H1 (cell line): Measurements from ENCODE around the gene RECK. TPM values are rescaled to one million over a fixed set of nuclear protein-coding genes. Genes with fewer than 3 reads are reported as not detected.

ENCODE experiments used
- CTCF ChIA-PET: fragments of 300-600 bp; sonication (Branson Sonifier 250); formaldehyde crosslinking; loops from one replicate; lab custom pipeline; 2021; ENCODE audit not compliant: partially characterized antibody; lab: Charles Lee
- POLR2A ChIA-PET: fragments of 300-600 bp; sonication (Branson Sonifier 250); formaldehyde crosslinking; loops from one replicate; lab custom pipeline; 2021; ENCODE audit warnings: inconsistent platforms; ENCODE audit not compliant: partially characterized antibody; lab: Charles Lee
- DNase-seq, 2 experiments: peaks; one replicate each; pipeline versions ENCODE4 v3.0.0 to v3.0.0-alpha.2; 2010 to 2022; ENCODE audit warnings: low spot score in 2 of 2, low read depth in 1 of 2, mixed read lengths in 1 of 2
- FAIRE-seq: peaks from 2 replicates; lab custom pipeline; 2011; peaks lifted over from hg19 to GRCh38; lab: Jason Lieb, UNC
- H2AFZ ChIP-seq: 2 replicates; pipeline ENCODE4 v1.8.1; 2012; ENCODE audit warnings: low read length, inconsistent platforms
- H2AK5ac ChIP-seq: 2 replicates; pipeline ENCODE4 v1.6.1; 2013; ENCODE audit warnings: low read depth, low read length
- H2BK120ac ChIP-seq: replicated peaks from 2 replicates; pipeline ENCODE3; 2013; ENCODE audit warnings: low read depth, low read length, inconsistent platforms
- H2BK12ac ChIP-seq: 2 replicates; pipeline ENCODE4 v1.6.1; 2013; ENCODE audit warnings: low read depth, low read length
- H2BK15ac ChIP-seq: 2 replicates; pipeline ENCODE4 v1.6.1; 2013; ENCODE audit warnings: low read length
- H2BK20ac ChIP-seq: 2 replicates; pipeline ENCODE4 v1.6.1; 2013; ENCODE audit warnings: low read length
- H2BK5ac ChIP-seq: 2 replicates; pipeline ENCODE4 v1.6.1; 2013; ENCODE audit warnings: low read depth, low read length
- H3K14ac ChIP-seq: 2 replicates; pipeline ENCODE4 v1.6.1; 2013; ENCODE audit warnings: inconsistent platforms; ENCODE audit not compliant: insufficient read length
- H3K18ac ChIP-seq: 2 replicates; pipeline ENCODE4 v1.6.1; 2013; ENCODE audit warnings: low read length; ENCODE audit errors: extremely low read depth
- H3K23ac ChIP-seq: 2 replicates; pipeline ENCODE4 v1.6.1; 2013; ENCODE audit warnings: inconsistent platforms; ENCODE audit not compliant: insufficient read length
- H3K23me2 ChIP-seq: 2 replicates; pipeline ENCODE4 v1.6.1; 2013; ENCODE audit warnings: low read depth, low read length
- H3K27ac ChIP-seq: 2 replicates; pipeline ENCODE4 v1.6.1; 2011; ENCODE audit warnings: low read depth, low read length, inconsistent platforms
- H3K27me3 ChIP-seq, 4 experiments: replicated peaks in 1 of 4; 1 replicate in 1 of 4; 2 replicates in 3 of 4; pipeline versions ENCODE4 v1.6.1 to v1.8.1; 2011 to 2013; ENCODE audit warnings: low read length in 3 of 4, mild to moderate bottlenecking in 3 of 4, inconsistent platforms in 2 of 4, mixed read lengths in 2 of 4, moderate library complexity in 1 of 4; ENCODE audit not compliant: control insufficient read depth in 3 of 4, insufficient read depth in 3 of 4; ENCODE audit errors: extremely low read depth in 1 of 4
- H3K36me3 ChIP-seq, 4 experiments: 2 replicates each; pipeline versions ENCODE4 v1.6.1 to v1.8.1; 2011 to 2013; ENCODE audit warnings: mild to moderate bottlenecking in 4 of 4, low read length in 3 of 4, moderate library complexity in 2 of 4, control low read depth in 1 of 4, inconsistent platforms in 1 of 4; ENCODE audit not compliant: insufficient read depth in 4 of 4, control insufficient read depth in 2 of 4
- H3K4ac ChIP-seq: replicated peaks from 2 replicates; pipeline ENCODE3; 2013; ENCODE audit warnings: low read length, low read depth, mixed read lengths, inconsistent platforms; ENCODE audit not compliant: insufficient read length
- H3K4me1 ChIP-seq, 4 experiments: replicated peaks in 1 of 4; 1 replicate in 1 of 4; 2 replicates in 3 of 4; pipeline versions ENCODE4 v1.6.1 to v1.8.1; 2011 to 2013; ENCODE audit warnings: low read length in 3 of 4, inconsistent platforms in 2 of 4, mixed read lengths in 1 of 4; ENCODE audit not compliant: insufficient read depth in 4 of 4, control insufficient read depth in 3 of 4
- H3K4me2 ChIP-seq, 2 experiments: 2 replicates each; pipeline versions ENCODE4 v1.6.1 to v1.8.1; 2011 to 2013; ENCODE audit warnings: low read depth in 2 of 2, low read length in 2 of 2, control low read depth in 1 of 2, inconsistent platforms in 1 of 2, mild to moderate bottlenecking in 1 of 2; ENCODE audit not compliant: insufficient read depth in 1 of 2
- H3K4me3 ChIP-seq, 4 experiments: fragments of 200-600, 300-600 bp in 1 of 4; sonication (generic), shearing (Covaris generic), sonication (Bioruptor Twin) in 1 of 4; 2 replicates each; pipeline versions ENCODE4 v1.5.1 to v1.8.1; 2011 to 2016; ENCODE audit warnings: low read length in 4 of 4, low read depth in 3 of 4, control low read depth in 2 of 4, inconsistent platforms in 2 of 4, mild to moderate bottlenecking in 2 of 4, mixed read lengths in 1 of 4, moderate library complexity in 1 of 4; ENCODE audit not compliant: insufficient read depth in 2 of 4; ENCODE audit errors: extremely low read depth in 1 of 4
- H3K56ac ChIP-seq: replicated peaks from 2 replicates; pipeline ENCODE3; 2013; ENCODE audit warnings: low read depth, mild to moderate bottlenecking, mixed read lengths, low read length, inconsistent platforms; ENCODE audit not compliant: insufficient read length
- H3K79me1 ChIP-seq: 2 replicates; pipeline ENCODE4 v1.6.1; 2013; ENCODE audit warnings: low read depth, low read length, control low read depth
- H3K79me2 ChIP-seq, 2 experiments: 2 replicates each; pipeline versions ENCODE4 v1.6.1 to v1.8.1; 2012 to 2013; ENCODE audit warnings: low read length in 2 of 2, mild to moderate bottlenecking in 2 of 2, inconsistent platforms in 1 of 2; ENCODE audit not compliant: insufficient read depth in 2 of 2, control insufficient read depth in 1 of 2
- H3K9ac ChIP-seq, 4 experiments: replicated peaks in 1 of 4; 1 replicate in 1 of 4; 2 replicates in 3 of 4; pipeline versions ENCODE4 v1.6.1 to v1.8.1; 2011 to 2013; ENCODE audit warnings: low read depth in 3 of 4, low read length in 3 of 4, control low read depth in 2 of 4, mild to moderate bottlenecking in 2 of 4, moderate library complexity in 2 of 4, inconsistent platforms in 1 of 4; ENCODE audit errors: extremely low read depth in 1 of 4
- H3K9me3 ChIP-seq, 2 experiments: 2 replicates each; pipeline versions ENCODE4 v1.6.1 to v1.8.1; 2012 to 2013; ENCODE audit warnings: mild to moderate bottlenecking in 2 of 2, moderate library complexity in 2 of 2, control low read depth in 1 of 2, inconsistent platforms in 1 of 2, low read depth in 1 of 2, low read length in 1 of 2, mixed read lengths in 1 of 2; ENCODE audit not compliant: insufficient read depth in 2 of 2
- H4K20me1 ChIP-seq, 2 experiments: replicated peaks in 1 of 2; 2 replicates each; pipeline versions ENCODE3 to v1.8.1; 2011 to 2013; ENCODE audit warnings: inconsistent platforms in 2 of 2, low read length in 2 of 2, mild to moderate bottlenecking in 1 of 2; ENCODE audit not compliant: insufficient read depth in 2 of 2, control insufficient read depth in 1 of 2
- H4K5ac ChIP-seq: 2 replicates; pipeline ENCODE4 v1.6.1; 2013; ENCODE audit warnings: low read length, low read depth, mixed read lengths, inconsistent platforms; ENCODE audit not compliant: insufficient read length
- H4K8ac ChIP-seq: 2 replicates; pipeline ENCODE4 v1.8.0; 2013; ENCODE audit warnings: mild to moderate bottlenecking, moderate library complexity, low read length, inconsistent platforms; ENCODE audit not compliant: insufficient read depth; ENCODE audit errors: extremely low read depth
- H4K91ac ChIP-seq: replicated peaks from 2 replicates; pipeline ENCODE3; 2013; ENCODE audit warnings: low read length, mixed read lengths, inconsistent platforms; ENCODE audit not compliant: insufficient read length
- BCL11A ChIP-seq, 2 experiments: IDR thresholded peaks; one replicate each; pipeline ENCODE4 v1.6.1; 2011; ENCODE audit warnings: low read depth in 2 of 2, low read length in 2 of 2, mild to moderate bottlenecking in 2 of 2
- CEBPB ChIP-seq: IDR thresholded peaks from 2 replicates; pipeline ENCODE4 v1.6.1; 2012; ENCODE audit warnings: low read depth, low read length
- KDM4A ChIP-seq: IDR thresholded peaks from one replicate; pipeline ENCODE4 v1.7.1; 2012; ENCODE audit warnings: low read depth, mild to moderate bottlenecking, moderate library complexity, low read length, inconsistent platforms; ENCODE audit not compliant: severe bottlenecking
- MAFK ChIP-seq: IDR thresholded peaks from 2 replicates; pipeline ENCODE4 v1.6.1; 2012; ENCODE audit warnings: low read depth, mild to moderate bottlenecking, improper control_type of control experiment, low read length
- MAX ChIP-seq: IDR thresholded peaks from 2 replicates; pipeline ENCODE4 v1.6.1; 2012; ENCODE audit warnings: inconsistent platforms
- POU5F1 ChIP-seq: IDR thresholded peaks from 2 replicates; pipeline ENCODE4 v1.6.1; 2011; ENCODE audit warnings: low read depth, mild to moderate bottlenecking, low read length, moderate library complexity
- SIN3A ChIP-seq, 2 experiments: IDR thresholded peaks in 1 of 2; conservative IDR thresholded peaks in 1 of 2; 2 replicates each; pipeline ENCODE4 v1.6.1; 2011 to 2012; ENCODE audit warnings: low read length in 2 of 2, improper control_type of control experiment in 1 of 2, low read depth in 1 of 2, mild to moderate bottlenecking in 1 of 2
- SP4 ChIP-seq: IDR thresholded peaks from 2 replicates; pipeline ENCODE4 v1.6.1; 2012; ENCODE audit warnings: low read length, inconsistent platforms
- TBP ChIP-seq: IDR thresholded peaks from 2 replicates; pipeline ENCODE4 v1.6.1; 2011; ENCODE audit warnings: low read depth, low read length, improper control_type of control experiment
- YY1 ChIP-seq: IDR thresholded peaks from 2 replicates; pipeline ENCODE4 v1.6.1; 2011; ENCODE audit warnings: low read depth, mild to moderate bottlenecking, low read length
- WGBS, 2 experiments: shearing (Covaris generic) in 1 of 2; methylation state at CpG; one replicate each; pipeline versions ENCODE4 v1.1.6 to v1.1.7; 2013 to 2015; ENCODE audit warnings: low lambda C conversion rate in 2 of 2, mixed read lengths in 2 of 2, inconsistent platforms in 1 of 2, low coverage in 1 of 2, missing lambda C conversion rate in 1 of 2; ENCODE audit not compliant: insufficient replicate concordance in 2 of 2, insufficient coverage in 1 of 2, insufficient read length in 1 of 2; ENCODE audit errors: extremely low coverage in 1 of 2, missing lambda C conversion rate in 1 of 2; 5-methylcytosine and 5-hydroxymethylcytosine counted together
- polyA plus RNA-seq, 7 experiments: library from polyadenylated mRNA; depleted of rRNA in 3 of 7; stranded (reverse) in 5 of 7; unstranded in 2 of 7; fragments of >200 nt in 5 of 7; fragments of 200-250 nt in 2 of 7; gene quantifications; 1 replicate in 5 of 7; 2 replicates in 1 of 7; 4 replicates in 1 of 7; pipeline versions ENCODE4 v1.2.1 to v1.2.3, GENCODE V29; 2011 to 2013; ENCODE audit warnings: missing spikeins in 2 of 7, mixed read lengths in 2 of 7
- total RNA-seq: library from RNA; stranded (reverse); fragmentation: NEBNext Ultra II Directional; extraction: Animal tissue kit (Norgen Biotek cat#: 25700); gene quantifications from 2 replicates; pipeline ENCODE4 v1.2.1, GENCODE V29; 2021

Gene RECK
- total and polyA plus RNA-seq, 2 of the 8 experiments (the other 6 are each of a cell fraction or from before 2014, with no cell fraction given) = 5.4 to 9.8 TPM

- Histone ChIP-seq H3K79me1 (no peaks in the 10 kb centered on the region), H4K91ac (no peak overlapping the region), H2BK15ac (no peak overlapping the region), H3K4me2 (no peak overlapping the region), H3K36me3 (peaks cover 0 to 4% (median 0%) of the 10 kb centered on the region in 4 experiments; a peak in 2 of 8 replicates), H3K9ac (no peak overlapping the region), H2BK20ac (no peak overlapping the region), H4K5ac (no peak overlapping the region), H3K23me2 (no peaks in the 10 kb centered on the region), H3K4me1 (peaks cover 0 to 4% (median 0%) of the 10 kb centered on the region in 4 experiments; a peak in 1 of 7 replicates), H3K9me3 (peaks cover 6 to 8% of the 10 kb centered on the region in 2 experiments), H4K8ac (no peak overlapping the region), H4K20me1 (no peaks in the 10 kb centered on the region), H3K56ac (no peak overlapping the region), H3K14ac (no peak overlapping the region), H3K27ac (no peak overlapping the region), H2AFZ (no peak overlapping the region), H3K4ac (no peak overlapping the region), H2AK5ac (no peak overlapping the region), H3K23ac (no peak overlapping the region), H3K79me2 (no peaks in the 10 kb centered on the region), H2BK5ac (no peak overlapping the region), H2BK120ac (no peak overlapping the region), H3K18ac (no peak overlapping the region), H3K27me3 (no peaks in the 10 kb centered on the region), H3K4me3 (no peak overlapping the region), H2BK12ac (no peak overlapping the region)
- POLR2A ChIA-PET = no interaction called here
- WGBS, 2 experiments = 91% methylated on average over 8 of the region's 10 CpGs; no CpG with 5 or more reads in 1 of the 2 experiments
- CTCF ChIA-PET = interaction anchor here (0.6 to 2.9 kb wide), 5 partner anchors 9 to 319 kb away, joined by 3 to 8 read pairs (median 4); no protein-coding TSS in a partner anchor
- FAIRE-seq (no peak), DNase-seq (no peak)
- TF ChIP-seq POU5F1 = no peak
- no peak for TF ChIP-seq YY1
- no peak for TF ChIP-seq CEBPB
- no peak for TF ChIP-seq MAX
- no peak for TF ChIP-seq BCL11A (IDR thresholded peaks at IDR 0.05; ENCODE audit: low read depth in 2 of 2, low read length in 2 of 2)
- TF ChIP-seq TBP = no peak
- TF ChIP-seq SP4 = no peak
- no peak for TF ChIP-seq KDM4A
- TF ChIP-seq MAFK = no peak
- TF ChIP-seq SIN3A (conservative IDR thresholded peaks at IDR 0.05 in 1 of 2, IDR thresholded peaks at IDR 0.05 in 1 of 2; ENCODE audit: low read depth in 1 of 2, low read length in 2 of 2) = no peak
Measured at GRCh38 chr9:36152741-36153438, 116.2 kb downstream of the RECK start.
